Smooth muscle cell (in vitro differentiated cells): ENCODE results near the gene SYVN1. TPM values are rescaled to one million over a fixed set of nuclear protein-coding genes. Genes with fewer than 3 reads are reported as not detected.

Source experiments
- DNase-seq: peaks from one replicate; lab custom pipeline; 2025; ENCODE audit not compliant: unreplicated experiment; lab: John Stamatoyannopoulos, UW
- H2AFZ ChIP-seq: fragments of 200-600 bp; sonication (generic); 2 replicates; pipeline ENCODE4 v1.6.0; 2016; ENCODE audit warnings: antibody characterized with exemption, low read depth, mild to moderate bottlenecking
- H3F3A ChIP-seq: fragments of 200-600 bp; sonication (generic); 2 replicates; pipeline ENCODE4 v1.6.0; 2017; ENCODE audit warnings: antibody characterized with exemption, low read depth
- H3K27ac ChIP-seq: fragments of 200-600 bp; sonication (generic); 2 replicates; pipeline ENCODE4 v1.5.1; 2016; ENCODE audit warnings: low read depth, mild to moderate bottlenecking
- H3K27me3 ChIP-seq: fragments of 200-600 bp; sonication (generic); 2 replicates; pipeline ENCODE4 v1.6.1; 2016; ENCODE audit warnings: low read depth, mild to moderate bottlenecking
- H3K36me3 ChIP-seq: fragments of 200-600 bp; sonication (generic); 2 replicates; pipeline ENCODE4 v1.5.1; 2016; ENCODE audit warnings: low read depth
- H3K4me1 ChIP-seq: fragments of 200-600 bp; sonication (generic); 2 replicates; pipeline ENCODE4 v1.5.1; 2016; ENCODE audit warnings: low read depth
- H3K4me2 ChIP-seq: fragments of 200-600 bp; sonication (generic); 2 replicates; pipeline ENCODE4 v1.6.0; 2016; ENCODE audit warnings: mild to moderate bottlenecking
- H3K4me3 ChIP-seq: fragments of 200-600 bp; sonication (generic); 2 replicates; pipeline ENCODE4 v1.5.1; 2016; ENCODE audit warnings: mild to moderate bottlenecking
- H3K79me2 ChIP-seq: fragments of 200-600 bp; sonication (generic); 2 replicates; pipeline ENCODE4 v1.6.0; 2016; ENCODE audit warnings: low read depth, mild to moderate bottlenecking
- H3K9ac ChIP-seq: fragments of 200-600 bp; sonication (generic); 2 replicates; pipeline ENCODE4 v1.6.0; 2016; ENCODE audit warnings: low read depth
- H3K9me3 ChIP-seq: fragments of 200-600 bp; sonication (generic); replicated peaks from 2 replicates; pipeline ENCODE4 v1.5.1; 2016; ENCODE audit warnings: low read depth
- H4K20me1 ChIP-seq: fragments of 200-600 bp; sonication (generic); 2 replicates; pipeline ENCODE4 v1.6.0; 2016; ENCODE audit warnings: low read depth
- CTCF ChIP-seq: fragments of 200-600 bp; sonication (generic); IDR thresholded peaks from 2 replicates; pipeline ENCODE4 v1.5.1; 2017; ENCODE audit warnings: borderline replicate concordance, mild to moderate bottlenecking, antibody characterized with exemption; ENCODE audit not compliant: insufficient read depth, poor library complexity, severe bottlenecking
- WGBS: methylation state at CpG from one replicate; pipeline ENCODE4 v1.1.7; 2016; ENCODE audit warnings: low lambda C conversion rate; 5-methylcytosine and 5-hydroxymethylcytosine counted together
- polyA plus RNA-seq: library from polyadenylated mRNA; unstranded; fragments of >200 nt; fragmentation: Nextera tagmentation; extraction: Ambion mirVana; gene quantifications from 2 replicates; pipeline ENCODE4 v1.2.1, GENCODE V29; 2016
- total RNA-seq: library from RNA; depleted of rRNA; stranded (reverse); fragments of >200 nt; gene quantifications from 2 replicates; pipeline ENCODE4 v1.2.3, GENCODE V29; 2014

SYVN1 gene
- total and polyA plus RNA-seq, 2 experiments from 2014 or later, result 30.0 to 52.0 TPM

GRCh38 chr11:65118097-65118837 is 16.1 kb downstream of the SYVN1 start:
- H3K36me3 ChIP-seq, result no peaks in the 10 kb centered on the region
- H3K27ac ChIP-seq, result peak overlapping the region; percentile 89
- no peaks in the 10 kb centered on the region for H4K20me1 ChIP-seq
- no peaks in the 10 kb centered on the region for H3K27me3 ChIP-seq
- no peak overlapping the region for H3K4me3 ChIP-seq
- H3K4me2 ChIP-seq, result no peak overlapping the region
- 91% methylated on average over 18 of the region's 18 CpGs for WGBS
- peaks cover 18% of the 10 kb centered on the region for H3K4me1 ChIP-seq
- H2AFZ ChIP-seq, result no peak overlapping the region
- DNase-seq, result no peak
- TF ChIP-seq CTCF, result no peak
- H3K79me2 ChIP-seq, result peaks cover 45% of the 10 kb centered on the region
- H3F3A ChIP-seq, result peaks cover 21% of the 10 kb centered on the region
- H3K9ac ChIP-seq, result no peak overlapping the region
- no peaks in the 10 kb centered on the region for H3K9me3 ChIP-seq

GRCh38 chr11:65117206-65118096 is 16.9 kb downstream of the SYVN1 start, which contains the start of gene ZNHIT2:
TSS of gene ZNHIT2 (minus strand) at chr11:65117701. CDS start at chr11:65117653, 48 bp downstream.
- 1% methylated on average over 89 of the region's 89 CpGs for WGBS
- Histone ChIP-seq H3K4me2 (peak within 1 kb of the TSS; percentile 96), H4K20me1 (no peaks in the 10 kb centered on the region), H3K4me1 (peaks cover 20% of the 10 kb centered on the region), H2AFZ (no peak within 1 kb of the TSS), H3K36me3 (no peaks in the 10 kb centered on the region), H3K9me3 (no peaks in the 10 kb centered on the region), H3F3A (peaks cover 21% of the 10 kb centered on the region), H3K9ac (peak within 1 kb of the TSS; percentile 96), H3K4me3 (peak within 1 kb of the TSS; percentile 81), H3K27me3 (no peaks in the 10 kb centered on the region), H3K79me2 (peaks cover 39% of the 10 kb centered on the region), H3K27ac (peak within 1 kb of the TSS; percentile 98)
- peak; percentile 94 for DNase-seq
- TF ChIP-seq CTCF, result peak; percentile 93

GRCh38 chr11:65116370-65117205 is 17.7 kb downstream of the SYVN1 start:
- Histone ChIP-seq H3K9ac (peak overlapping the region; percentile 96), H3K27me3 (no peaks in the 10 kb centered on the region), H2AFZ (no peak overlapping the region), H3F3A (peaks cover 21% of the 10 kb centered on the region), H3K4me1 (peaks cover 23% of the 10 kb centered on the region), H3K4me3 (peak overlapping the region; percentile 81), H3K36me3 (no peaks in the 10 kb centered on the region), H3K4me2 (peak overlapping the region; percentile 96), H3K9me3 (no peaks in the 10 kb centered on the region), H3K79me2 (peaks cover 35% of the 10 kb centered on the region), H4K20me1 (no peaks in the 10 kb centered on the region), H3K27ac (peak overlapping the region; percentile 98)
- no peak for DNase-seq
- WGBS, result 28% methylated on average over 67 of the region's 68 CpGs
- no peak for TF ChIP-seq CTCF
